Right lobe of liver (tissue), 6 donors: ENCODE data around the gene ITPKB. TPM values are rescaled to one million over a fixed set of nuclear protein-coding genes. Genes with fewer than 3 reads are reported as not detected.
A peak's percentile ranks its signal among the peaks of the same experiment; 100 is the strongest.

Experiments used
- ATAC-seq, 4 donors: fragments of 200-7000 bp; cut with Tn5 transposase; one replicate each; pipeline ENCODE4 v1.9.1; 2020; ENCODE audit warnings: mild to moderate bottlenecking in 4 of 4, moderate library complexity in 4 of 4
- DNase-seq, 3 donors: peaks; one replicate each; pipeline ENCODE4 v3.0.0-alpha.2; 2020
- H3K27ac ChIP-seq, 3 donors: fragments of 200-600 bp; one replicate each; pipeline ENCODE4 v1.8.0; 2022
- H3K27me3 ChIP-seq, 2 donors: fragments of 200-600 bp; one replicate each; pipeline ENCODE4 v1.8.0; 2022
- H3K36me3 ChIP-seq, 4 donors: fragments of 200-600 bp; sonication (generic) in 1 of 4; one replicate each; pipeline versions ENCODE4 v1.5.1 to v1.8.0; 2017 to 2022; ENCODE audit warnings: control low read depth in 1 of 4
- H3K4me1 ChIP-seq, 4 donors: fragments of 200-600 bp; sonication (generic) in 1 of 4; one replicate each; pipeline versions ENCODE4 v1.5.1 to v1.8.0; 2017 to 2022; ENCODE audit warnings: control low read depth in 1 of 4
- H3K4me3 ChIP-seq, 3 donors: fragments of 200-600 bp; one replicate each; pipeline ENCODE4 v1.8.0; 2022
- H3K9me3 ChIP-seq, 4 donors: fragments of 200-600 bp; sonication (generic) in 1 of 4; one replicate each; pipeline versions ENCODE4 v1.5.1 to v1.8.0; 2017 to 2022; ENCODE audit warnings: control low read depth in 1 of 4
- CTCF ChIP-seq, 4 donors: fragments of 200-600 bp in 3 of 4; fragments of 450-650 bp in 1 of 4; IDR thresholded peaks; one replicate each; pipeline versions ENCODE4 v1.5.1 to v1.8.0; 2016 to 2022; ENCODE audit warnings: antibody characterized with exemption in 4 of 4, mild to moderate bottlenecking in 2 of 4
- POLR2A ChIP-seq: fragments of 450-650 bp; IDR thresholded peaks from one replicate; pipeline ENCODE4 v1.6.1; 2017; ENCODE audit warnings: antibody characterized with exemption, mild to moderate bottlenecking
- WGBS: methylation state at CpG from one replicate; pipeline ENCODE4 v1.1.6; 2018; ENCODE audit warnings: low coverage, low lambda C conversion rate; ENCODE audit not compliant: insufficient coverage; ENCODE audit errors: missing lambda C conversion rate; 5-methylcytosine and 5-hydroxymethylcytosine counted together
- intact Hi-C, 2 donors: fragments of 100-400 bp; cut with DNase I; formaldehyde crosslinking; loops; one replicate each; pipeline versions ENCODE4 v1.11.2 to v1.14.1; 2022
- total RNA-seq, 6 experiments: library from RNA; depleted of rRNA in 2 of 6; stranded (reverse); fragments of >200 nt in 2 of 6; fragmentation: NEBNext Ultra II Directional in 3 of 6; extraction: Animal tissue kit (Norgen Biotek cat#: 25700) in 3 of 6; gene quantifications; one replicate each; pipeline versions ENCODE4 v1.1.0 to v1.2.4, GENCODE V29; 2016 to 2023
- donor health status: DM: no; HTN: yes; CAD: no.
- donor health status: DM: no; HTN: no; CAD: no.
- donor health status: DM: no; HTN: no; CAD: no.
- donor health status: DM: no; HTN: yes; CAD: no.
- donor health status: DM: no; HTN: yes; CAD: no.

Gene ITPKB
- total RNA-seq, 6 experiments from 2014 or later: 2.1 to 4.1 (median 3.4) TPM

GRCh38 chr1:226737819-226738420, 1.2 kb downstream of the ITPKB start:
- DNase-seq: peak; percentile 54 to 69 (median 60)
- Histone ChIP-seq H3K9me3 (no peaks in the 10 kb centered on the region), H3K27ac (peak overlapping the region; percentile 62 to 83 (median 69)), H3K36me3 (no peaks in the 10 kb centered on the region), H3K4me3 (peak overlapping the region; percentile 44 to 64 (median 51)), H3K4me1 (peaks cover 0 to 35% (median 8%) of the 10 kb centered on the region in 4 donors), H3K27me3 (no peaks in the 10 kb centered on the region)
- intact Hi-C loops: no loop called here
- ATAC-seq: peak; percentile 54 to 62 (median 58)
- WGBS: 7% methylated on average over 2 of the region's 49 CpGs
- TF ChIP-seq CTCF (IDR thresholded peaks at IDR 0.05) (no peak), POLR2A (no peak)

- Histone ChIP-seq H3K36me3 (no peaks in the 10 kb centered on the region), H3K27ac (peak overlapping the region; percentile 62 to 83 (median 69)), H3K4me3 (peak overlapping the region; percentile 44 to 64 (median 51)), H3K27me3 (no peaks in the 10 kb centered on the region), H3K9me3 (no peaks in the 10 kb centered on the region), H3K4me1 (peaks cover 0 to 35% (median 8%) of the 10 kb centered on the region in 4 donors)
- DNase-seq (peak in 2 of 3 donors; percentile 39 to 67), ATAC-seq (peak; percentile 39 to 65 (median 59))
- intact Hi-C loops: no loop called here
- no peak for TF ChIP-seq POLR2A
- TF ChIP-seq CTCF (IDR thresholded peaks at IDR 0.05): peak in 1 of 4 donors; percentile 5
- WGBS: under 1% methylated on average over 34 of the region's 89 CpGs
Observed at GRCh38 chr1:226736908-226737818, 1.9 kb downstream of the ITPKB start.

GRCh38 chr1:226736001-226736907, 2.8 kb downstream of the ITPKB start:
- H3K4me3 ChIP-seq: peak overlapping the region; percentile 44 to 64 (median 51)
- H3K4me1 ChIP-seq: peaks cover 0 to 35% (median 8%) of the 10 kb centered on the region in 4 donors
- intact Hi-C loops: no loop called here
- no peak for DNase-seq
- no peaks in the 10 kb centered on the region for H3K27me3 ChIP-seq
- H3K27ac ChIP-seq: no peak overlapping the region
- H3K9me3 ChIP-seq: no peaks in the 10 kb centered on the region
- no peaks in the 10 kb centered on the region for H3K36me3 ChIP-seq
- TF ChIP-seq CTCF (IDR thresholded peaks at IDR 0.05): no peak
- no peak for TF ChIP-seq POLR2A
- no peak for ATAC-seq
- 17% methylated on average over 14 of the region's 39 CpGs for WGBS

- no peak overlapping the region for H3K27ac ChIP-seq
- no peak for ATAC-seq
- H3K36me3 ChIP-seq: no peaks in the 10 kb centered on the region
- H3K27me3 ChIP-seq: no peaks in the 10 kb centered on the region
- peaks cover 0 to 35% (median 8%) of the 10 kb centered on the region in 4 donors for H3K4me1 ChIP-seq
- DNase-seq: peak in 1 of 3 donors; percentile 24
- H3K9me3 ChIP-seq: no peaks in the 10 kb centered on the region
- TF ChIP-seq CTCF (IDR thresholded peaks at IDR 0.05) (no peak), POLR2A (no peak)
- 54% methylated on average over 2 of the region's 12 CpGs for WGBS
- no peak overlapping the region for H3K4me3 ChIP-seq
- intact Hi-C loops: no loop called here
Observed at GRCh38 chr1:226735576-226735975, 3.5 kb downstream of the ITPKB start.
